CD4-positive, alpha-beta T cell treated with Interleukin-4 for 1 hour (primary cell): Measurements from ENCODE around the gene OAS1.
A peak's percentile ranks its signal among the peaks of the same experiment; 100 is the strongest.

ENCODE experiments used
- DNase-seq, 2 donors: peaks; one replicate each; pipeline ENCODE4 v3.0.0-alpha.2; 2020 to 2022

OAS1 gene

DNA sequence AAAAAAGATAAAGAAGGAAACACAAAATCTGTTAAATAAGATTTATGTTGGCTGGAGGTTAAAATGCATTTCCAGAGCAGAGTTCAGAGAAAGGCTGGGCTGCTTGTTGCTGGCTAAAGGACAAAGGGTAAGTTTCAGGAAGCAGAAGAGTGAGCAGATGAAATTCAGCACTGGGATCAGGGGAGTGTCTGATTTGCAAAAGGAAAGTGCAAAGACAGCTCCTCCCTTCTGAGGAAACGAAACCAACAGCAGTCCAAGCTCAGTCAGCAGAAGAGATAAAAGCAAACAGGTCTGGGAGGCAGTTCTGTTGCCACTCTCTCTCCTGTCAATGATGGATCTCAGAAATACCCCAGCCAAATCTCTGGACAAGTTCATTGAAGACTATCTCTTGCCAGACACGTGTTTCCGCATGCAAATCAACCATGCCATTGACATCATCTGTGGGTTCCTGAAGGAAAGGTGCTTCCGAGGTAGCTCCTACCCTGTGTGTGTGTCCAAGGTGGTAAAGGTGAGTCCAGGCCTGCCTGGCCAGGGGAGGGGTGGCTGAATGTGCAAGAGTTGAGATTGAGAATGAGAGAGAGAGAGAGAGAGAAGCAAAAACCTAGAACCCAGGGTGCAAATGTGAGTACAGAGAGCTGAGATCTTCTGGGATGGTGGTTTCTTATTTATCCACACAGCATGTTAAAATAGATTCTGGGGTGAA, at the start of gene OAS1:
Gene OAS1, plus strand, starts transcription at position 251 of the 703 bp plus-strand sequence. Its CDS starts 78 bp downstream, at position 329.
- peak; percentile 37 to 64 for DNase-seq

DNA sequence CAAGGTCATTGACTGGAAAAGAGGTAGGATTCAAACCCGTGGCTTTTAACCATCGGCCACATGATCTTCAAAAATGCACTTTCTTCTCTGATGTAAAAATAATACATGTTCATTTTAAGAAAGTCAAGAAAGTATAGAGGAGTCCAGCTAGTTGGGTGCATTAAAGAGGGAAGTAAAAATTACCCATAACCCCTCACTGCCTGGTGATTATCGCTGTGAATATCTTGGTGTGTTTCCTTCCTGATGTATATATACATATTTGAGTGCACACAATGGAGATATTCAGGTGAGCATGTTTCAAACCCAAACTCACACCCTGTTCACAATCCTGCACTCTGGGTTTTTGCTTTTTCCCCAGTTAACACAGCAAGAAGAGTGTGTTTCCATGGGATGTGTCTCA, 47.5 kb upstream of the OAS1 start:
- DNase-seq = no peak

DNA sequence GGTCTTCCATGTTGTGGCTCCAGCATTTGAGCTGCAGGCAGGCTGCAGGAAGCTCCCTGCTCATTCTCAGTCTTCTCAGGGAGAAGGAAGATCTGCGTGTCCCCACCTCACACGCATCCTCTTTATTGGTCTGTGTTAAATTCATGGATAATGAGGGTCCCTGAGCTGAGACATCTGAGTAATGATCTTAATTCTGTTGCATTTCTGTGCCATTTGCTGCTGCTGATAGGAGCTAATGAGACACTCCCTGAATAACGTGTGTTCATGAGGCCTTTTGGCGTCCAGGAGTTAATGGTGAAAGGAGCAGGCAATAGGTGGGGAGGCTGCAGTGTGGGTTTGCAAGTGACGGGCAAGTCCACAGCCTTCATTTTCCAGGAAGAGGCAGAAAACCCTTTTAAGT, 46.6 kb upstream of the OAS1 start:
- DNase-seq = no peak

DNA sequence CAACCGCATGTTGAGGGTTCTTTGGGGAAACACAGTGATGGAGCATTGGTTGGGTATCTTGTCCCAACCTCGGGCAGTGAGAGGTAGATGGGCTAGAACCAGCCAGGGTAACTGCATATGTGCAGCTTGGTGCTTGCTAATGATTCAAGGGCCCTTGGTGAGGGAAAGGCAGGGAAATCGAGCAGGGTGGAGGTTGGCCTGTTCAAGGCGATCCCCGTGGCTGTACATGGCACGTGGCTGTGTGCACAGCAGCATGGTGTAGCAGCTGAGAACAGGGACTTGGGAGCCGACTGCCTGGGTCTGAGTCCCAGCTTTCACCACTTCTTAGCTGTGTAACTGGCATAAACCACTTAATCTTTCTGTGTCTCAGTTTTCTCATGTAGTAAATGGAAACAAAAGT, 45.5 kb upstream of the OAS1 start:
- DNase-seq = no peak

DNA sequence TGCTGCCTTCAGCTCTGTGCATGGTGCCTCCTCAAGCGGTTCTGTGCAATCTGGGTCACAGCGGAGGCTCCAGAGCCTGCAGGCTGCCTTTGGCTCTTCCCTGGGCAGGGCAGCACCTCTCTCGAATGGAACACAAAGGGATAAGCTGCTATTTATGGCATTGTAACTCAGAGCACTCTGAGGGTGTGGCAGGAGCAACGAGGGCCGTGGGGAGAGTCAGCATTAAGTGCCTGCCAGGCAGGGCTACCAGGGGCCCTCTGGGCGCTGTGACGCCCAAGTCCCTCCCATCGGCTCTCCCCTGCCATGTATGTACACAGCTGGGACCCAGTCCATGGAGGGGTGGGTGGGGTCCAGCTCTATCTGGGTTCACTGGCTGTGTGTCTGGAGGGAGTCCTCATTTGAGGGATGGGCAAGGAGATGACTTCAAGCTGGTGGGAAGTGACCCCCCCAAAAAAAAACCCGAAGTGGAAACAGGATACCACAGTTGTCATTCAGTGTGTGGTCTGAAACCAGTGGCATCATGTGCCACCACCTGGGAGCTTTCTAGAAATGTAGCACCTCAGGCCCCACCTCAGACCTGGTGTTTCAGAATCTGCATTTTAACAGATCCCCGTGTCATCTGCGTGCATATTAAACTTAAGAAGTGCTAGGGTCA, 44.0 kb upstream of the OAS1 start:
- DNase-seq = no peak

DNA sequence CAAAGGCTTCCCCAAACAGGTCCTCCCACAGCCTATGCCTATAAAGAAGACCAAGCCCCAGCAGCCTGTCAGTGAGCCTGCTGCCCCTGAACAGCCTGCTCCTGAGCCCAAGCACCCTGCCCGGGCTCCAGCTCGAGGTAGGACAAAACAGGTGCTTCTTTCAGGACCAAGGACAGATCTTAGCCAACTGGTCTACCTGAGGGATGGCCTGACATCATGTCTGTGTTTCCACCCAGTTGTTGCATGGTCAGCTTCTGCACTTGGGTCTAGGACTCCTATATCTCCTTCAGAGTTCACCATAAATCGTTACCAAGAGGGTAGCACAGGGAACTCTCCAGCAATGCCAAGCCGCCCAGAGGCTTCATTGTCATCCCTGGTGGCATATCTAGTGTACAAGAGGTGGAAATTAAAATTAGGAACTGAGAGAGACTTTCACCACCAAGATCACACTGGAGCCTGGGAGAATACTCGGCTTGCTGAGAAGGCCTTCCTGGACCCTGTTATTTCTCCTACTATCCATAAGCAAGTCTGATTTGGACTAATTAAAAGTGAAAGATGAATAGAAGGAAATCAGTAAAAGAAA, 38.2 kb upstream of the OAS1 start:
- no peak for DNase-seq

DNA sequence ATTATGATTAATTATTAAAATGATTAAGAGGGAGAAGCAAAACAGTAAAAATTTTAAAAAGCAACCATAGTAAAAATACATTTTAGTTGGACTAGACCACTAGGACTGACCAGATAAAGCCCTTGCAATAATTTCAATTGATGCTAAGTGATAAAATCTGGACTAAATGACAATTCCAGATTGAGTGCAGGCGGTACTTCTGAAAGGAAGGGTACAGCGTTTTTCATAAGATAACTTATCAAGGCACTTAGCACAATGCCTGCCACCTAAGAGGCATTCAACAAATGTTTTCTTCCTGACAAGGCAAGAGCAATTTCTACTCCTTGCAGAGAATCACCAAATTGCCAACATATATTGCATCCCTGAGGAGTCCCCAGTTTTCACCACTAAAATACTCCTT, 37.7 kb upstream of the OAS1 start:
- no peak for DNase-seq

DNA sequence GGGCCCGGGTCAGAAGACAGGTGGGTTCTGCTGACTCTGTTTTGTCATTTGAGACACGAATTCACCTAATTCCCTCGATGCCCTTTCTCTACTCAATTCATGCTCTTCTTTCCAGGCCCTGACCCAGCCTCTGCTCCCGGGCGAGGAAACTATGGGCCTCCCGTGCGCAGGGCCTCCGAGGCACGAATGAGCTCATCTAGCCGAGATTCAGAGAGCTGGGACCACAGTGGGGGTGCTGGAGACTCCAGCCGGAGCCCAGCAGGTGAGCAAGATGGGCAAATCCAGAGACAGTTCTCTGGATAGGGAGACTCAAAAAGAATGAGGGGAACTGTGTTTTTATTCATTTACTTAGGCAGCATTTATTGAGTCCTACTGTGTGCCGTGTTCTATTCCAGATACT, 37.0 kb upstream of the OAS1 start:
- no peak for DNase-seq

DNA sequence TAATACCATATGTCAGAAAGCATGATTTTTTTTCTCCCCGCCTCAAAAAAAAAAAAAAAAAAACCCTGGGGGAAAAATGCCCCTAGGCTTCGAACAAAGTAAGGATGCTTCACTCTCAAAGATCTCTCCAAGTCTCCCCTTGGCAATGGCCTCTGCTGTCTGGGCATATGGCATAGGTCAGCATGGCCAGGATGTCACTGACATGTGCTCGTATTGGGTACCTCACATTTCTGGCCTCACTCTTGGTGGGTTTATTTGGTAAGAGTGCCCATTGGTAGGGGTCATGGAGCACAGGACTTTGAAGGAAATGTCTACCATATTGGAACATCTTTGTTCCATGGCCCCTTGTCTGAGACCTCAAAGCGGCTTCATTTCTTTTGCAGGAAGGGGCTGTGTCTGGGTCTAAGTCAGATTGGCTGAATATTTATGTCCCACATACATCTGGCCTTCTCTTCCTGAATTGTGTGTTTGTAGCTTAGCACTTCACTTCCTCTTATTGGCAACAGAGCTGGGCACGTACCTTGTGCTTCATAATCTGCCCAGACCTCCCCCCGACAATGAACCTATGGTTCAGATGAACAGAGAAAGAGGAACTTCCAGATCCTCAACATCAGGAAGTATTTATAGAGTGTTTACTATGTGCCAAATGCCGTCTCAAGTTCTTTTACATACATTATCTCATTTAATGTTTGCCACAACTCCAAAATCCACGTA, 36.3 kb upstream of the OAS1 start:
- peak; percentile 7 to 43 for DNase-seq

DNA sequence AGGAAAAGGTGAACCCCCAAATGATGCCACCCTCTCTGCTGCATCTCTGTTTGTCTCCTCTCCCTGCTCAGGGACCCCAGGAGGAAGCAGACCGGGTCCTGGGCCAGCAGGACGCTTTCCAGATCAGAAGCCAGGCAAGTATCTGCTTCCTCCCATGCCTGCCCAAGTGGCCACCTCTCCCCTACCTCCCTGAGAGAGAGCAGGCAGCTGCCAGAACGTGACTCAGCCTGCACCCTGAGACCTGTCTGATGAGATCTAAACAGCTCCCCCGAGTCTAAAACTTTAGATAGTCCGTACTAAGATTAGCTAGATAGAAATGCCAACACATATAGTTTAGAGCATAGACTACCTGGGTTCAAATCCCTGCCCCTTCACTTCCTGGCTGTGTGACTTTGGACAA, 31.2 kb upstream of the OAS1 start:
- no peak for DNase-seq

DNA sequence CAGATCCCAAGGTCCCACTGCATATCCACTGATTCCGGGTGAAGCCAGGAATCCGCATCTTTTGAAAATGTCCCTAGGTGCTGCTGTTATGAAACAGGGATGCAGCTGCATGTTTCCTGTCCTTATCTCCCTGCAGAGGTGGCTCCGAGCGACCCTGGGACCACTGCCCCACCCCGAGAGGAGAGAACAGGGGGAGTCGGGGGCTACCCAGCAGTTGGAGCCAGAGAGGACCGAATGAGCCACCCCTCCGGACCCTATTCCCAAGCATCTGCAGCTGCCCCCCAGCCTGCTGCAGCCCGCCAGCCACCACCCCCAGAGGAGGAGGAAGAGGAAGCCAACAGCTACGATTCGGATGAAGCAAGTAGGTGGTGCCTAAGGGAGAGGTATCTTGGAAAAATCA, 30.3 kb upstream of the OAS1 start:
- no peak for DNase-seq

DNA sequence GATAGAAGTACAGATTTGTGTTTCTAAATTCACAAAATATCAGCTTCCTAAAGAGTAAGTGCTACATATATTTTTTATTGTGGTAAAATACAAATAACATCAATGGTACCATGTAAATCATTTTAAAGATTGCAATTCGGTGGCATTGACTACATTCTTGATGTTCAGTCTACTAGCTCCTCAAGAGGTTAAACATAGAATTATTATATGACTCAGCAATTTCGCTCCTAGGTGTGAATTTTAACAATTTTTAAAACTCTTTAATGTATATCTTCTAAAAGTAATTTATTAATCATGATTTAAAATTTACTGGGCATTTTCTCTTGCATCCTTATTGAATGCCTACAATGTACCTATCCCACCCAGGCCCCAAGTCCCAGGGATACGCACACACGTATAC, 29.8 kb upstream of the OAS1 start:
- no peak for DNase-seq

DNA sequence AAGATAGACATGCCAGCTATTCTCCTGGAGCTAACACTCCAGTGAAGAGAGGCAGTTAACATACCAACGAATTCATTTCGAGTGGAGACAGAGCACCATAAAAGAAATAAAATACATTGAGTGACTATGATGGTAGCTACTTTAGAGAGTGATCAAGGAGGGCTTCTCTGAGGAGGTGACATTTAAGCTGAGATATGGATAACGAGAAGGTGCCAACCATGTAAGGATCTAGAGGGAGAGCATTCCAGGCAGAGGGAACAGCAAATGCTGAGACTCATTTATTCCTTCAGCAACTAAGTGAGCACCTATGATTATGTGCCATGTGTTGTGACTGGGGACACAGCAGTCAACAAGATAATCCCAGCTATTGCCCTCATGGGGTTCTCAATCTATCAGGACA, 28.3 kb upstream of the OAS1 start:
- DNase-seq = no peak

DNA sequence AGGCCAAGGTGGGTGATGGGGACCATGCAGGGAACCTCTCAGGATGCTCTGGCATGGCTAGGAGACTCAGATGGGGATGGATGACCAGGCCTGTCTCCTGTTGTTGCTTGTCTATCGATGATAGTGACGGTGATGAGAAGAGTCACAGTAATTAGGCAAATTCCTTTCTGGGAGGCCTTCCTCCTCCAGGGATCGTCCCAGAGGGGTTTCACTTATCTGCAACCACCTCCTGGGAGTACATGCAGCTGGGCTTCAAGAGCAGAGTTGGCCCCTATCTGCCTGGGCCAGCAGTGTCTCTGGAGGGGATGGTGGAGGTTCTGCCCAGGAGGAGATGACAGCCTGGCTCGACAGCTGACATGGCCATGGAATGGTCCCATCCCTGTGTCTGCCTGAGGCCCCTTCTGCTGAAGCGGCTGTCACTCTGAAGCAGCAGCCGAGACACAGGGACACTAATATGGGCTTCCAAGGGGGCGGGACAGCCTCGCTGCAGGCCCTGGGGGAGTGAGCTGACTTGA, 27.5 kb upstream of the OAS1 start:
- DNase-seq = no peak

DNA sequence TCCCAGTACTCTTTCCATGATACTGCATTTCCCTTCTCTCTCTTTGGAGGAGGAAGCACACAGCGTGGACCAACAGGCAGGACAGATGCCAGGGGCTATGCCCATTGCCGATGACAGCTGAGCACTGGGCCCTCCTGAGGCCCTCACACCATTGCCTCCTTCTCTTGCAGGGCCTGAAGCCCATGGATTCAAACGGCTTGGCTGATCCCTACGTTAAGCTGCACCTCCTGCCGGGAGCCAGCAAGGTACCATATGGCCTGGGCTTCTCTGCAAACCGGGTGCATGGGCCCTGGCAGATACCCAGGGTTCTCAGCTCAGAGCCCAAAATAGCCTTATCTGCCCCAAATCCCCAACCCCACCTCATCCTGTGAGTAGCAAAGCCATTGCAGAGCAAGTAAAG, 25.2 kb upstream of the OAS1 start:
- DNase-seq = no peak

DNA sequence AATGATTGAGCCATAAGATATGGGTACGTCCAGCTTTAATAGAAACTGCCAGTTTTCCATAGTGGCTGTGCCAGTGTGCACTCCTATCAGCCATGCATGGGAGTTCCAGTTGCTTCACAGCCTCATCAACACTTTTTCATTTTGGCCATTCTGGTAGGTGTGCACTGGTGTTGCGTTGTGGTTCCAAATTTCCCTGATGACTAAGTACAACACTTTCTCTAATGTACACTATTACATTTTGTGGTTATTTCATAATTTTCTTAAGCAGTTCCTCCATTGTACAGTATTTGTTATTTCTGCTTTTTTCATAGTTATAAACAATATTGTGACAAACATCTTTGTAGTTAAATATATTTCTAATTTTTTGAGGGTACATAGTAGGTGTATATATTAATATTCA, 21.5 kb upstream of the OAS1 start:
- DNase-seq = no peak

DNA sequence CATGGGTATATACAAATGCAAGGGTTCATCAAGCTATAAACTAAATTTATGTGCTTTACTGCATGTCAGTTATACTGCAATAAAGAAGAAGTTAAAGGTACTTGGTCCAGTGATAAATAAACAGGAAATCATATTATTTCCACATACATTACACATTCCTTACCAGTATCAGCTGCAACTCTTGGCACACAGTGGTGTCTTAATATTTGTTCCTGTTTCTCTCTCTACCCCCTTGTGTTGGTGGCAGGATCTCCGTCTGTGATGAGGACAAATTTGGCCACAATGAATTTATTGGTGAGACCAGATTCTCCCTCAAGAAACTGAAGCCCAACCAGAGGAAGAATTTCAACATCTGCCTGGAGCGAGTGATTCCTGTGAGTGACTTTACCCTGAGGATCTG, 19.2 kb upstream of the OAS1 start:
- peak in 1 of 2 donors; percentile 13 for DNase-seq

DNA sequence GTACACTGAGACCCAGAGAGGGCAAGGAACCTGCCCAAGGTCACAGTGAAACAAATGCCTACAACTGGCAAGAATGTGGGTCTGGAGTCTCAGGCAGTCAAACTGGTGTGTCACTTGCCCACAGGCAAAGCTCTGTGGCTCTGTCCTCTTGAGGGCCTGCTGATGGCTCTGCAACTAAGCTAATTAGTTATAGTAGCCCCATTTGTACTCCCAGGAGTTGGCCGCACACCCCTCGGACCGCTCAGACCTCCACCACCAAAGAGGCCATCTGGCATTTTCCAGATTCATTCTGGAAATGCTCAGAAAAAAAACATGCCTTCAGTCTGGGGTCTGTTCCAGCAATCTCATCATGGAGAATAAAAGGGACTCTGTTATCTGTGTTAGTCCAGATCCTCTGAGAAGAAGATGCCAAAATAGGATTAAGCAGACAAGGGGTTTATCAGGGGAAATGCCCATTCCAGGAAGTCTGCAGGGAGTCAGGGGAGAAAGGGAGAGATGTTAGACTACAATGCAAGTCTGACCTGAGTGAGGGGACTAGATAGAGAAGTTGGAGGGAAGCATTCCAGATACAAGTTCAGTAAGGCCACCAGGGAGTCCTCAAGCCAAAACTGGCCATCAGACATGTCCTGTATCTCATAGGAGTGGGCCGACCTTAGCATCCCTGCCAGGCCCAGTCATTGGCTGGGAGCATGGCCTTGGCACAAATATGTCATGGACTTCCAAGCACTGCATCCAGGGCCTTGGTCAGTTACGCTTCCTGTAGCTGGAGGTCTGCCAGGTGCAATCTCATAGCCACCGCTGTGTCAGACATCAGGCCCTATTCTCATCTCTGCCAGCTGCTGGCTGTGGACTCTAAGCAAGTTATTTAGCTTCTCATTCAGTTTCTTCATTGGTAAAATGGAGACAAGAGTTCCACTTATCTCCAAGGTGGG, 15.4 kb upstream of the OAS1 start:
- no peak for DNase-seq

DNA sequence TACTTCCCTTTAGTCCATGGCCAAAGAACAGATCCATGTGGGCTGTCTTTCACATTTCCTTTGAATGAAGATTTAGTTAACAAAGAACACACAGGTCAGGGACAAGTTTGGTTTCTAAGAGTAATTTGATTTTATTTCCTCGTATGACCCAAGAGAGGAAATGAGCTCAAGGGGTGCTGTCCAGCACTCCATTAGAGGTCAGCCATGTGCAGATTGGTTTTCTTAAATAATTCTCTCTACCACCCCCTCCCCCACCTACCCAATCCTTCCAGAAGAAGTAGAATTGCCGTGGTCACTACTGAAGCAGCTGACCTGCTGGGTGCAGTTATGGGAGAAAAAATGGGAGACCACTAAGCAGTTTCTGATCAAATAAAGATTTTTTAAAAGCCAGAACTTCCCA, 13.9 kb upstream of the OAS1 start:
- DNase-seq = no peak

DNA sequence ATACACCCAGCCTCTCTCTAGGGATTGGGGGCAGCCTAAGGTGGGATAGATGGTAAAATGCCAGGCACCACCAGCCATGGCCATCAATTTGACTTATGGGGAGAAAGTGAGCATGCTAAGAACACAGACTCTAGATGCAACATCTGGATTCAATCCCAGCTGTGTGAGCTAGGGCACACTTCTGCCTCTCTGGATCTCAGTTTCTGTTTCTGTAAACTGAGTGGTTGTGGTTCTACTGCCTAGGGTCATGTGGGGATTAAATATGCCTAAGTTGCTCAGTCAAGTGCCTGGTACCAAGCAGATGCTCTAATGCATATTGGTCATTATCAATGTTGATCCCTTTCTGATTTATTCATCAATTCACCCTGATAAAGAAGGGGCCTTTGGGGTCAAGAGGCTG, 12.6 kb upstream of the OAS1 start:
- no peak for DNase-seq

DNA sequence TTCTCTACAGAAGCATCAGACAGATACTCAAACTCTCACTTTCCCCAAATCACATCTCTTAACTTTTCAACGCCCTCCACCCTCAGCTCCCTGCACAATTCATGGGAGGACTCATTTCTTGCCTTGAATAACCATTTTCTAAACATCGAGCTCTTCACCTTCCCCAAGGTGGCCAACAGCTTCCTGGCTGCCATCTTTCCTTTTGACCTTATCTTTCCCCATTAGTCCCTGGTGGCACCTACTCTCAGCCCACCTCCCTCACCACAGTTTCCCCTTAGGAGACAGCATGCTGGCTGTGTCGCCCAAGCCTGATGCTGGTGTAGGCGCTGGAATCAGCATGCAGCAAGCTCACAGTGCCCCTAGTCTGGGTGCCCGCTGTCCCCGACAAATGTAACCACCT, 8.4 kb upstream of the OAS1 start:
- DNase-seq = no peak
